ENCODE data around the gene PRRT1. TPM values are rescaled to one million over a fixed set of nuclear protein-coding genes. Genes with fewer than 3 reads are reported as not detected.
"Not testable (repeated sequence)": the region's sequence is repeated elsewhere in the genome, so short reads cannot be mapped to it uniquely, and the experiment has no call there.

Gene PRRT1
- total RNA-seq, 1 donor from 2014 or later: 0.46 TPM

GRCh38 chr6:32116674-32117073, 35.1 kb downstream of the PRRT1 start:
- DNase-seq (ENCODE audit: missing footprints): no peak
- no peak for ATAC-seq
- intact Hi-C loops (cut with DNase I): loop anchor here (1.0 to 10.0 kb wide), 2 partner anchors 26 to 128 kb away; no protein-coding TSS in a partner anchor

- intact Hi-C loops (cut with DNase I): loop anchor here (10.0 kb wide), 1 partner anchor 129 kb away; no protein-coding TSS in a partner anchor
- no peak for DNase-seq (ENCODE audit: missing footprints)
- no peak for ATAC-seq
Measured at GRCh38 chr6:32115623-32116022, 36.1 kb downstream of the PRRT1 start.

DNA sequence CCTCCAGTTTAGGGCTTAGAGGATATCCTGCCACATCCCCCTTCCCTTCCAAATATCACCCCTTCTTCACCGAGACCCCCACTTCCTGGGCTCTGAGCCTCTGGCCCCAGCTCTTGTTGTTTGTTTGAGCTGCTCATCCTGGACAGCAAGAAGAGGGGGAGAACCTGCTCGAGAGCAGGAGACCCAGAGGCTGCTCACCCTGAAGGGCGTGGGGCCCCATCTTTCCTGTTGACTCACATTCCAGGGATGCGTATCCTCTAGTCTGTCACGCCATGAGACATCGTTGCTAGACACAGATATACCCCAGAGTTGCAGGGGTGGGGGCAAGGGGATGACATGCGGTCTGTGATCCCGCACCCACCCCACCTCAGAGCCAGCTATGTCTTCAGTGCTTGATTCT, 36.9 kb downstream of the PRRT1 start:
- no peak for ATAC-seq
- DNase-seq (ENCODE audit: missing footprints): no peak

GRCh38 chr6:32113386-32114352, 38.1 kb downstream of the PRRT1 start:
- peak; percentile 79 for ATAC-seq
- intact Hi-C loops (cut with DNase I): loop anchor here (10.0 kb wide), 1 partner anchor 131 kb away; no protein-coding TSS in a partner anchor
- DNase-seq (ENCODE audit: missing footprints): peak; percentile 89

More for the DNA sequence above, 36.9 kb downstream of the PRRT1 start:
- intact Hi-C loops (cut with DNase I): loop anchor here (10.0 kb wide), 1 partner anchor 130 kb away; no protein-coding TSS in a partner anchor

GRCh38 chr6:32112431-32112980, 39.2 kb downstream of the PRRT1 start:
- peak; percentile 15 for ATAC-seq
- DNase-seq (ENCODE audit: missing footprints): no peak
- intact Hi-C loops (cut with DNase I): loop anchor here (10.0 kb wide), 1 partner anchor 132 kb away; no protein-coding TSS in a partner anchor

DNA sequence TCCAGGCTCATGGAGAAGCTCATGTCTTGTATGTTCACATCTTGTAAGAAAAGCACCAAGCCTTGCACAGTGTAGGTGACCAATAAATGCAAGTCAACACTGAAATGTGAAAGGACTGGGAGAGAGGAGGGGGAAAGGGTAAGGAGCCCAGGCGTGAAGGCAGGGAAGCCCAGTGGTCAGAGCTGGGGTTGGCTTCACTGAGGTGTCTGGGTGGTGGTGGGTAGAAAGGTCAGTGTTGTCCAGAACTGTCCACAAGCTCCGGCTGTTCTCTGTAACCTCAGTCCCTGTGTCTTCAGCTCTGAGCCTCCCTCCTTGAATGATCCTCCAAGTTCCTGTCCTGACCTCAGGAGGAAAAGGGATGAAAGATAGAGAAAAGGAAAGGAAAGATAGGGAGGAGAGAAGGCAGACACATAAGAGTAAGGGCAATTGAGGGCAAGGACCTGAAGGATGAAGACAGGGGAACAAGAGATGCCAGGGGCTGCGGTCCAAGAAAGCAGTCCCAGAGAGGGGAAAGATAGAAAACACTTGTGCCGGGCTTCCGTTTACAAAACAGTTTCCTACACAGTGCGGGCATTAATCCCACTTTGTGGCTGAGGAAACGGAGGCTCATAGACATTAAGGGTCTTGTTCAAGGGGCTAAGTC, 40.2 kb downstream of the PRRT1 start:
- intact Hi-C loops (cut with DNase I): loop anchor here (10.0 kb wide), 1 partner anchor 133 kb away; no protein-coding TSS in a partner anchor
- DNase-seq (ENCODE audit: missing footprints) (no peak), ATAC-seq (peak; percentile 27)

DNA sequence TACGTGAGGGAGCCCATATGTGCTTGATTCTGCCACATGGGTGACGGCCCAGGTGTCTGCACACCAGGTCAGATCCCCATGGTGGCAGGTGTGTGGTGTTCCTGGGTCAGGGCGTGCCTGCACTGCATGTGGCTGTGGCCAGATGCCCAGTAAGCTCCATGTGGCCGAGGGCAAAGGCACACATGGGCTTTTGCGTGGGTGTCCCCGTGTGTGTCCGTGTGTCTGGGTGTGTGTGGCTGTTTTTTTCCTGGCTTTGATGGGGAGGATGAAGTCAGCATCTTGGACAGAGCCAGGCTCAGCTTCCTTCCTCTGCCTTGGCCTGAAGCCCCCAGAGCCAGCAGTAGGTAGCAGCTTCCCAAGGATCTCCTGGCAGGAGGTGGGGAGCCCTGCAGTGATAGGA, 41.1 kb downstream of the PRRT1 start:
- DNase-seq (ENCODE audit: missing footprints) (no peak), ATAC-seq (no peak)
- intact Hi-C loops (cut with DNase I): loop anchor here (10.0 kb wide), 1 partner anchor 134 kb away; no protein-coding TSS in a partner anchor

GRCh38 chr6:32109765-32110160, 42.0 kb downstream of the PRRT1 start:
- intact Hi-C loops (cut with DNase I): loop anchor here (10.0 kb wide), 1 partner anchor 135 kb away; no protein-coding TSS in a partner anchor
- no peak for DNase-seq (ENCODE audit: missing footprints)
- ATAC-seq: no peak

- no peak for DNase-seq (ENCODE audit: missing footprints)
- peak; percentile 28 for ATAC-seq
- intact Hi-C loops (cut with DNase I): no loop called here
Measured at GRCh38 chr6:32109114-32109764, 42.5 kb downstream of the PRRT1 start, which contains the start of gene TNXB. Gene TNXB (minus strand): TSS chr6:32109338. CDS start chr6:32098198, 11,140 bp downstream.

GRCh38 chr6:32108727-32109113, 43.0 kb downstream of the PRRT1 start:
- ATAC-seq: no peak
- intact Hi-C loops (cut with DNase I): no loop called here
- DNase-seq (ENCODE audit: missing footprints): no peak

GRCh38 chr6:32108094-32108627, 43.6 kb downstream of the PRRT1 start:
- intact Hi-C loops (cut with DNase I): no loop called here
- DNase-seq (ENCODE audit: missing footprints): peak; percentile 85
- ATAC-seq: peak; percentile 59

- ATAC-seq (no peak), DNase-seq (ENCODE audit: missing footprints) (no peak)
- intact Hi-C loops (cut with DNase I): no loop called here
Measured at GRCh38 chr6:32107406-32107805, 44.3 kb downstream of the PRRT1 start.

DNA sequence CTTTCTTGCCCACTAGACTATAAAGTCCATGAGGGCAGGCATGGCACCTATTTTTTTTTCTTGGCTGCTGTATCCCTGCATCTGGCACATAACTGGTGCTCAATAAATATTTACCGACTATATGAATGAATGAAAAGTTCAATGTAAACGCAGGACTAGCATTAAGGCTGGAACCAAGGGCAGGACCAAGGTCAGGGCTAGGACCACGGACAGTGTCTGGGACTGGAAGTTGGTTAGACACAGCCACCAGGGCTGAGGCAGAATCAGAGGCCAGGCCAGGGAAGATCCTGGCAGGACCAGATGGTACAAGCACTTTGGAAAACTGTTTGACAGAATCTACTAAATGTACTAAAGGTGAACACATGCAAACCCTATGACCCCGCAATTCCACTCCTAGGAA, 46.3 kb downstream of the PRRT1 start:
- no peak for DNase-seq (ENCODE audit: missing footprints)
- ATAC-seq: no peak
- intact Hi-C loops (cut with DNase I): no loop called here

GRCh38 chr6:32102255-32102654, 49.5 kb downstream of the PRRT1 start:
- DNase-seq (ENCODE audit: missing footprints) (no peak), ATAC-seq (no peak)
- intact Hi-C loops (cut with DNase I): no loop called here

DNA sequence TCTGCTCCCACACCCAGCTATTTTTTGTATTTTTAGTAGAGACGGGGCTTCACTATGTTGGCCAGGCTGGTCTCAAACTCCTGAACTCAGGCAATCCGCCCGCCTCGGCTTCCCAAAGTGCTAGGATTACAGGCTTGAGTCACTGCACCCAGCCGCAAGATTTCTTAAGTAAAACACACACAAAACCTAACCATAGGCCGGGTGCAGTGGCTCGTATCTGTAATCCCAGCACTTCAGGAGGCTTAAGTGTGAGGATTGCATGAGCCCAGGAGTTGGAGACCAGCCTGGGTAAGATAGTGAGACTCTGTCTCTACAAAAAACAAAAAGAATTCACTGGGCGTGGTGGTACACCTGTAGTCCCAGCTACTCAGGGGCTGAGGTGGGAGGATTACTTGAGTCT, 51.5 kb downstream of the PRRT1 start:
- DNase-seq (ENCODE audit: missing footprints); intact Hi-C loops (cut with DNase I); ATAC-seq: not testable (repeated sequence)

Measured in Right ventricle myocardium inferior (tissue), 1 donor.